ENCODE results near the gene KRTAP5-8.

KRTAP5-8 gene

DNA sequence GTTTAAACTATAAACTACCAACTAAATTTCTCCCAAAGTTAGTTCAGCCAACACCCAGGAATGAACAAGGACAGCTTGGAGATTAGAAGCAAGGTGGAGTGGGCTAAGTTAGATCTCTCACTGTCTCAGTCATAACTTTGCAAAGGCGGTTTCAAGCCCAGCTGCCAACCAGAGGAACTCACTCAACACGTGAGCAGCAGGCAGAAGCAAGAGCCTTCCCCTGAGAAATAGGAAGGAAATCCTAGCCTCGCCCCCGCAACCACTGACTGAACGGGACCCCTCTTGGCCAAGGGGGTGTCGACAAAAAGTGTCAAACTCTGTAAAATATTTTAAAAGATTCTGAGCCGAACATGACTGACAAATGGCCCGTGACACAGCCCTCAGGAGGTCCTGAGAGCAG lies 6.0 kb downstream of the KRTAP5-8 start:
- no peak overlapping the region for H3K27ac ChIP-seq
- H3K4me2 ChIP-seq (ENCODE audit: low read length), result no peak overlapping the region
- TF ChIP-seq, protein P1, sequence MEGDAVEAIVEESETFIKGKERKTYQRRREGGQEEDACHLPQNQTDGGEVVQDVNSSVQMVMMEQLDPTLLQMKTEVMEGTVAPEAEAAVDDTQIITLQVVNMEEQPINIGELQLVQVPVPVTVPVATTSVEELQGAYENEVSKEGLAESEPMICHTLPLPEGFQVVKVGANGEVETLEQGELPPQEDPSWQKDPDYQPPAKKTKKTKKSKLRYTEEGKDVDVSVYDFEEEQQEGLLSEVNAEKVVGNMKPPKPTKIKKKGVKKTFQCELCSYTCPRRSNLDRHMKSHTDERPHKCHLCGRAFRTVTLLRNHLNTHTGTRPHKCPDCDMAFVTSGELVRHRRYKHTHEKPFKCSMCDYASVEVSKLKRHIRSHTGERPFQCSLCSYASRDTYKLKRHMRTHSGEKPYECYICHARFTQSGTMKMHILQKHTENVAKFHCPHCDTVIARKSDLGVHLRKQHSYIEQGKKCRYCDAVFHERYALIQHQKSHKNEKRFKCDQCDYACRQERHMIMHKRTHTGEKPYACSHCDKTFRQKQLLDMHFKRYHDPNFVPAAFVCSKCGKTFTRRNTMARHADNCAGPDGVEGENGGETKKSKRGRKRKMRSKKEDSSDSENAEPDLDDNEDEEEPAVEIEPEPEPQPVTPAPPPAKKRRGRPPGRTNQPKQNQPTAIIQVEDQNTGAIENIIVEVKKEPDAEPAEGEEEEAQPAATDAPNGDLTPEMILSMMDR (IDR thresholded peaks at IDR 0.05), result no peak
- H2AFZ ChIP-seq, result no peak overlapping the region
- no peaks in the 10 kb centered on the region for H3K9me3 ChIP-seq (ENCODE audit: control insufficient read depth, low read length)
- H3K4me3 ChIP-seq (ENCODE audit: low read depth, low read length), result no peak overlapping the region
- no peak overlapping the region for H3K9ac ChIP-seq
- no peaks in the 10 kb centered on the region for H3K36me3 ChIP-seq (ENCODE audit: control insufficient read depth, insufficient read depth, low read length)
- no peaks in the 10 kb centered on the region for H3K4me1 ChIP-seq
- no peaks in the 10 kb centered on the region for H3K79me2 ChIP-seq
- no peaks in the 10 kb centered on the region for H3K27me3 ChIP-seq (ENCODE audit: control insufficient read depth, insufficient read depth, low read length)

DNA sequence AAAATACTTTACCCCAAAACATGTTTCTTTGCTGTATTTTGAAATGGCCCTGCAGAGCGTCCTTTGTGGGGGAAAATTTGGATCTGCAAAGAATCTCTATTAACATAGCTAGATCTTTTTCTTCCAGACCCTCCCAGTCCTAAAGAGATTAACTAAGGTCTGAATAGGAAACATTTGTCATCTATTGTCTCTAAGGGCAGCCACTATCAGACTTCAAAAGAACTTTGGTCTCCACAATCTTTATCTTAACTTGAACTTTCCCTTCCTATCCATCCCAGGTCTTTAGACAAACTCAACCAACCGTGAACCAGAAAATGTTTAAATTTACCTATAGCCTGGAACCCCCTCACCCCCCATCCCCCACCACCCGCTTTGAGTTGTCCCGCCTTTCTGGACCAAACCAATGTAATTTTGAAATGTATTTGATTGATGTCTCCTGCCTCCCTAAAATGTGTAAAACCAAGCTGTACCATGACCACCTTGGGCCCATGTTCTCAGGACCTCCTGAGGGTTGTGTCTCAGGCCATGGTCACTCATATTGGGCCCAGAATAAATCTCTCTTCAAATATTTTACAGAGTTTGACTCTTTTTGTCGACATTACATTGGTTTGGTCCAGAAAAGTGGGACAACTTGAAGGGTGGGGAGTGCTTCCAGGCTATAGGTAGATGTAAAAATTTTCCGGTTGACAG lies 6.8 kb downstream of the KRTAP5-8 start:
- Histone ChIP-seq H3K79me2 (no peaks in the 10 kb centered on the region), H3K4me1 (no peaks in the 10 kb centered on the region), H3K4me2 (ENCODE audit: low read length) (no peak overlapping the region), H3K27ac (no peak overlapping the region), H3K9ac (no peak overlapping the region), H3K9me3 (ENCODE audit: control insufficient read depth, low read length) (no peaks in the 10 kb centered on the region), H3K36me3 (ENCODE audit: control insufficient read depth, insufficient read depth, low read length) (no peaks in the 10 kb centered on the region), H2AFZ (no peak overlapping the region), H3K4me3 (ENCODE audit: low read depth, low read length) (no peak overlapping the region), H3K27me3 (ENCODE audit: control insufficient read depth, insufficient read depth, low read length) (no peaks in the 10 kb centered on the region)
- TF ChIP-seq, protein P1 (IDR thresholded peaks at IDR 0.05), result no peak

DNA sequence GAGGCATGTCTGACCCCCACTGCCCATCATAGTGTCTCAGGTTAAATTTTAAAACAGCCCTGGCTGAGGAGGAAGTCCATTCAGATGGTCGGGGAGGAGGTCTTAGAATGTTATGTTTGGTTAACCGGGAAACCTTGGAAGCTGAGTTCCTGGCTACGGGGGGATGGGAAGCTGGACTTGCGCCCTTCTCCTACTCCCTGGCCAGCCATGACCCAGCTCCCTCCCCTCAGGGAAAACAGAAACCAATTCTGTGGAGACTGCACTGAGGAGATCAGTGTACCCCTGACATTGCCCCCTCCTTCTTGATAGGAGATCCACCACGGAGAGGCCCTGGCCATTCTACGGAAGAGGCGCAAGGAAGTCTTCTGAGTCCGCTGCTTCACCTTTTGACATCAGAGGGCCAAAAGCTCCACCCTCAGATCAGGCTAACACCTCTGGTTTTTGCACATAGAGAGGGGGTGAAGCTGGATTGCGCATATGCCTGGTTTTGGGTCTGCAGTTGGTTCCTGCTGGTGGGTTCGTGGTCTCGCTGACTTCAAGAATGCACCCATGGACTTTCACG lies 7.7 kb downstream of the KRTAP5-8 start:
- no peak overlapping the region for H3K4me2 ChIP-seq (ENCODE audit: low read length)
- no peaks in the 10 kb centered on the region for H3K27me3 ChIP-seq (ENCODE audit: control insufficient read depth, insufficient read depth, low read length)
- H3K9me3 ChIP-seq (ENCODE audit: control insufficient read depth, low read length), result no peaks in the 10 kb centered on the region
- H3K79me2 ChIP-seq, result no peaks in the 10 kb centered on the region
- H3K4me3 ChIP-seq (ENCODE audit: low read depth, low read length), result no peak overlapping the region
- no peak overlapping the region for H2AFZ ChIP-seq
- no peaks in the 10 kb centered on the region for H3K4me1 ChIP-seq
- no peak overlapping the region for H3K27ac ChIP-seq
- H3K9ac ChIP-seq, result no peak overlapping the region
- TF ChIP-seq, protein P1 (IDR thresholded peaks at IDR 0.05), result no peak
- no peaks in the 10 kb centered on the region for H3K36me3 ChIP-seq (ENCODE audit: control insufficient read depth, insufficient read depth, low read length)

DNA sequence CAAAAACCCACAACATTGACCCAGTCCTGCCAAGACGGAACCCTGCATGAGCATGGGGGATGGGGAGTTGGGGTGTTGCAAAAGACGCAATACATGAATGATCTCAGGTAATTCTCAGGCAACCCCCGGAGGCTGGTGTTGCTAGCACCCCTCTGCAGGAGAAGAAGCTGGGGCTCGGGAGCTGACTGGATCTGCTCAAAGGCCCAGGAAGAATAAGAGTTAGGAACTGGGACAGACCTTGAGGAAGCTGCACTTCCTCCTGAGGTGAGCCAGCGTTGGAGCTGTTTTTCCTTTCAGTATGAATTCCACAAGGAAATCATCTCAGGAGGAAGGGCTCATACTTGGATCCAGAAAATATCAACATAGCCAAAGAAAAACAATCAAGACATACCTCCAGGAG lies 10.3 kb downstream of the KRTAP5-8 start, which contains the start of gene KRTAP5-9:
Gene KRTAP5-9 (plus strand): TSS at position 301 of the 400 bp plus-strand sequence. CDS start 238 bp downstream, outside the sequence.
- no peaks in the 10 kb centered on the region for H3K4me1 ChIP-seq
- TF ChIP-seq, protein P1 (IDR thresholded peaks at IDR 0.05), result no peak

More for the DNA sequence above, 10.3 kb downstream of the KRTAP5-8 start, which contains the start of gene KRTAP5-9:
- Histone ChIP-seq H3K4me2 (ENCODE audit: low read length) (no peak within 1 kb of the TSS), H3K9ac (no peak within 1 kb of the TSS), H3K79me2 (no peaks in the 10 kb centered on the region), H3K9me3 (ENCODE audit: control insufficient read depth, low read length) (no peaks in the 10 kb centered on the region), H3K36me3 (ENCODE audit: control insufficient read depth, insufficient read depth, low read length) (no peaks in the 10 kb centered on the region), H3K27ac (no peak within 1 kb of the TSS), H3K4me3 (ENCODE audit: low read depth, low read length) (no peak within 1 kb of the TSS), H3K27me3 (ENCODE audit: control insufficient read depth, insufficient read depth, low read length) (no peaks in the 10 kb centered on the region), H2AFZ (no peak within 1 kb of the TSS)

Measured in parathyroid adenoma (tissue), 2 donors.